Stimulated activated CD4-positive, alpha-beta T cell treated with anti-CD3 and anti-CD28 coated beads, Interleukin-4, amount 100 ng/mL, for 48 hours (primary cell): ENCODE measurements around the gene ZNF530.

Source experiments
- DNase-seq, 2 donors: peaks; one replicate each; pipeline ENCODE4 v3.0.0-alpha.2; 2020; ENCODE audit warnings: low read depth in 2 of 2

ZNF530 gene

DNA sequence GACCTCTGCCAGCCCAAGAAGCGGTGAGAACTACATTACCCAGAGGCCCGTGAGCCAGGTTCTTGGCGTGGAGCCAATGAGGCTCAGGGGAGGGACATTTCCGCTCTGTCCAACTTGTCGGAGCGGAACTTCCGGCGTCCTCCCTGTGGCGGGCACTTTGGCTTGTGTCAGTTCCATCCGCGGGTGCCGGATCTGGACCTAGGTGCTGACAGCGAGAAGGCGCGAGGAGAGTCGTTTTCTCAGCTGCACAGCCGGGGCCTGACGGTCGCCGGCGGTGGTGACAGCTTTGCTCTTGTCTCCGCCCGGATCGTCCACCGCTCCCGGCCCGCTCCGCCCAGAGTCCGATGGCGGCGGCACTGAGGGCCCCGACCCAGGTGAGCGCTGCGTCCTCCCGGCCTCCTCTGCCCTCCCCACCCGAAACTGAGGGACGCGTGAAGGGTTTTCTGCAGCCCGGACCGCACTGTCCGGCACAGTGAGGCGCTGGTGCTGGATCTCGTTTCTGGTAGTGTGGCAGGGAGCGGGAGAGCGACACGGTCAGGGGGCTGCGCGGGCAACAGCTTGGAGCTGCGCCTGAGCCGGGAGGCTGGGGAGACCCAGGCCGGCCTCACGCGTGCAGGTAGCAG lies at the start of gene ZNF530:
Gene ZNF530 (plus strand): TSS at position 125 of the 623 bp plus-strand sequence. CDS start 4,461 bp downstream, outside the sequence.
- DNase-seq = peak; percentile 85 to 88

GRCh38 chr19:57552432-57552831 lies 47.3 kb upstream of the ZNF530 start:
- no peak for DNase-seq

DNA sequence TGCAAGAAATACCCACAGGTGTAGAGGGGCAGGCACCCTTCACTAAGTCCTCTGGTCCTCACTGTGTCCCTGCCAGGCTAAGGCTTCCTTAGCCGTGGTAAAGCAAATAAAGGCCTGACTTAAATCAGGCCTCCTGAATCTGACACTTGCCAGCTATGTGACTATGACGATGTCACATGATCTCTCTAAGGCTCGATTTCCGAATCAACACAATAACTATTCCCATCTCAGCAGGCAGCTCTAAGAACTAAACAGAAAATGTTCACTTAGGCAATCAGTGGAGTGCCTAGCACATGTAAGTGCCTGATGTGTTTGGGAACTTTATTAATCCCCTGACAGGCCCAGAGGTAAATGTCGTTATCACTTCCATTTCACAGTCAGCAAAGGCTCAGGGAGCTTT lies 42.0 kb upstream of the ZNF530 start:
- DNase-seq = no peak

DNA sequence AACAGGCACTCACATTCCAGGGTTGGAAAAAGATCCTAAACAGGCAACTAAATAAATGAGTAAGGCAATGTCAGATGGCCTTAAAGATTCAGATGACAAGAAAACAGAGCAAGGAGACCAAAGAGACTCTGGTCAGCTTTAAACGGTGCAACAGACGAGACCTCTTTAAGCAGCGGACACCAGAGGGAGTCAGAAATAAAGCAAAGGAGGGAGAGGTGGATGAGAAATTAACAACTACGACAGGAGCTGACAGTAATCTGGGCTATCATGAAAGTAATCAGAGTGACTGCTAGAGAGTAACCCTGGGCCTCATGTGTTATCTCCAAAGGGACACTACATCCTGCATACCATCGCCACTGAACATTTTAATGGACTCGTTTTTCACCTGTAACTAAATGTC lies 41.2 kb upstream of the ZNF530 start:
- DNase-seq = no peak

DNA sequence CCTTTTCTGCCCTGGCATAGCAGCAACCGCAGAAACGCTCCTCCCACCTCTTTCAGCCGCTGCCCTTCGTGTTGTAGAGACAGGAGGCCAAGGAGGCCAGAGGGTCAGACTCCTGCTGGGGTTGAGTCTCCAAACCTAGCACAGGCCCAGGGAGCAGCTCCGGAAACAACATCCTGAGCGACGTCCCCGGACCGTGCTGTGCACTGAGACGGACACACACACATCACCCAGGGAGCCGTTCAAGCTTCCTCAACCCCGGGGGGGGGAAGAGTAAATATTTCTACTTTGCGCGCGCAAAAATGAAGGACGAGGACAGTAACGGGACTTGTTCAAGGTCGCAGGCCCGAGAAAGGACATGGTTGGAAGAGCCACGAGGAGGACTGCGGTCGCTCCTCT lies 40.7 kb upstream of the ZNF530 start:
- no peak for DNase-seq

DNA sequence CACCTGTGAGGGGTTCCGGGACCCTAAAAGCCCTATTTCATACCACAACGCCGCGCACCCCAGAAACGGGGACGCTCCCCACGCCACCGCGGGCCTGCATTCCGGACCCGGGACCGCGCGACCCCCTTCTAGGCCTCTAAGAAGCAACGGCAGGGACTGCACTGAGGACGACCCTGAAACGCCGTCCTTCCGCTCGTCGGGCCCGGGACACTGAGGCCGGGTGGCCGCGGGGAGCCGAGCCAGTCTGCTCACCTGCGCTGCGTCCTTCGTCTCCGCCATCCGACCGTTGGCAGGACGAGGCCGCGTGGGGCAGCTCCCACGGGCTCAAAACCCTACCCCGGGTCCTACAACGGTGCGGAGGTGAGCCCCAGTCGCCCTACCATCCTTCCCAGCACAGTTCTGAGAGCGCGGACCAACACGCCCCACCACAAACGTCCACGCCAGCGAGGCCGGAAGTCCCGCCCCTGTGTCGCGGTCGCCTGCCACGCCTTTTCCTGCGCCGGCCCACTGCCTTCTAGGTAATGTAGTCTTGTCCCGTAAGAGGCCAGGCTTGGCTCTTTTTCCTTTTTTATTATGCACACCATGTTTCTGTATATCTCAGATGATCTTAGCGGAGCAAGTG lies 40.2 kb upstream of the ZNF530 start, which contains the start of gene ZNF550:
Gene ZNF550 (minus strand): TSS at position 460 of the 622 bp plus-strand sequence. CDS start 181 bp downstream, at position 279.
- DNase-seq = peak; percentile 75 to 84

DNA sequence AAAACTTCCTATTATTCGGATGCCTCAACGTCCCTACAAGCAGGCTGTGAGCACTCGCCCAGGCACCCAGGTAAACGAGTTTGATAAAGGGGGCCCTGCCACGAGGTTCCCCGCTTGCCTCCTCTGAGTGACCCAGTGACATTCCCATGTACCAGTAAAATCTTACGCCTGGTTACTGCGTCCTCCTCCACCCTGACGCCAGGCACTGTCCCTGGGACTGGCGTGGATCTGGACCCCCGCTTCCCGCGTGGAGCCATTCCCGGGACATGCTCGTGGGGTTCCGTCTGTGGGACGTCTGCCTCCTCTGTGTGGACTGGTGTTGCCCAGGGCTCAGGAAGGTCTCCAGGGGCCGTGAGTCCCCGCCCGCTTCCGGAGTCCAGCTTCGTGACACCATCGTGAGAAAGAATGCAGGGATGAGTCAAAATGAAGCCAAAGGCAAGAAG lies 39.6 kb upstream of the ZNF530 start:
- no peak for DNase-seq

- no peak for DNase-seq
These were observed 36.1 kb upstream of the ZNF530 start for GRCh38 chr19:57563547-57563946.

GRCh38 chr19:57566396-57567265 lies 33.1 kb upstream of the ZNF530 start:
- no peak for DNase-seq

DNA sequence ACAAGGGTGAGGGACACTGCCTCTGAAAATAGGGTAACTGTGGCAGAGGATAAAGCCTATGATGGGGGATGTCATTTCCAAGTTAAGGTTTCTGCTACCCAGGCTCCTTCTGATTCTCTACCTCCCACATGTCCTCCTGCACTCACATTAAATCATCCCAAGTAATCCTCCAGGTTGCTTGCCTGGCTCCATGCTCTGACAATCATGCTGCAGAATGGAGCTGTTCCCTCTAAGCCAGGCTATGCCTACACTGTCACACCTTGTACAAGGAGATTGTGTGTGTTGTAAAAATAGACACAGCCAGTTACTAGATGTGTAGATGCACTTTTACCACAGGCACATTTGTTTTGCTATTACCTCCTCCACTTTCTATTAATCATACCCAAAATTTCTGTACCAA lies 29.0 kb upstream of the ZNF530 start:
- DNase-seq = no peak

DNA sequence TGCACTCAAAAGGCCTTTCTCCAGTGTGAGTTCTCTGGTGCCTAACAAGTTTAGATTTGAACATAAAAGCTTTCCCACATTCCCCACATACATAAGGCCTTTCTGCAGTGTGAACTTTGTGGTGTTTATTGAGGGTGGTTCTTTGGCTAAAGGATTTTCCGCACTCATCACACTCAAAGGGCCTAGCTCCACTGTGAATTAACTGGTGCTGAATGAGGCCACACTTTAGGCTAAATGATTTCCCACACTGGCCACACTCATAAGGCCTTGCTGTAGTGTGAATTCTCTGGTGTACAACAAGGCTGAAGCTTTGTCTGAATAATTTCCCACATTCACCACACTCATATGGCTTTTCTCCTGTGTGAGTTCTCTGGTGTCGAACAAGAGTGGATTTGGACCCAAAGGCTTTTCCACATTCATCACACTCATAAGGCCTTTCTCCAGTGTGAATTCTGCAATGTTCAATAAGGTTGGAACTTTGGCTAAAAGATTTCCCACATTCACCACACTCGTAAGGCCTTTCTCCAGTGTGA lies 27.2 kb upstream of the ZNF530 start:
- no peak for DNase-seq

DNA sequence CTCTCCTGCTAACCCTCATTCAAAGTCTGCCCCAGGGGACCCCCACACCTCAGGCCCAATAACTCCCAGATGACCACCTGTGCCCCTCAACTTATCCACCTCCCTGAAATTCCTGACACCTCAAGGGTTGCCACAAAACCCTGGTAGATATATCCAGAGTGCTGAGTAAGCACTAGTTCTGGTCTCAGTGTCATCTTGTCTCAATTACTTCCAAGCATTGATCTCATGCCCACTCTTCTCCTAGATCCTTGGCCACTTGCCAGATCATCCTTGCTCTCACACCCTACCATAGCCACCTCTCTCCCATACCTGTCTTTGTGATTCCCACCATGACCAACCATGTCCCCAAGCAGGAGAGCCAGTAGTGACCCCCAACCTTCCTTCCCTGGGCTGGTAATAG lies 23.0 kb upstream of the ZNF530 start:
- DNase-seq = no peak

DNA sequence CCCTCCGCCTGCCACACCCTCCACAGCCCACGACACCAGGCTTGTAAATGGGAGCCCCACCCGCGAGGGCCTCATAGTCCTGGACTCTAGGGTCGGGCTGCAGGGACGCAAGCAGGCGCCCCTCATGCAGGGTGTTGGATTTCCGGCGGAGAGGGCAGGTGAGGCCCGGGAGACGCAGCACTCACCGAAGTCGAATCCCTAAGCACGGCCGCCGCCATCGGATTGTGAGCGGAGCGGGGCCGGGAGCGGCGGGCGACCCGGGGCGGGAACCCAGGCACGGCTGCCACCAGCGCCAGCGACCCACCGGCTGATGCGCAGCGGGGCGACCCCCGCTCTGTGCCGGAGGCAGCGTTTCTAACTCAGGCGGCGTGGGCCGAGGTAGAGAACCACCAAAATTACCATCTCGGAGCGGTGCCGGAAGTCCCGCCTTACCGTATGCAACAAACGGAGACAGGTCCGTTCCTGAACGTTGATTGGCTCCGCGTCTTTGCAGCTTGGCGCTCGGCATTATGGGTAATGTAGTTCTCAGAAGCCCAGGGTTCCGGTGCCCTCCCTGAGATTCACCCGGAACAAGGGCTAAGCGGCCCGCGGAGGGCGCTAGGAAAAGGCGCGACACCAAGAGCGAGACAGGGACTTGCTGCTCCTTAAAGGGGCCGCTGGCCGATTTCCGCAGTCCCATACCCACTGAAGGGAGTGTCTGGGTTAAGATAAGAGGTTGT lies 21.0 kb upstream of the ZNF530 start, which contains the start of gene ZNF416:
Gene ZNF416 (minus strand): TSS at position 425 of the 719 bp plus-strand sequence. CDS start 207 bp downstream, at position 218.
- peak; percentile 85 to 93 for DNase-seq

DNA sequence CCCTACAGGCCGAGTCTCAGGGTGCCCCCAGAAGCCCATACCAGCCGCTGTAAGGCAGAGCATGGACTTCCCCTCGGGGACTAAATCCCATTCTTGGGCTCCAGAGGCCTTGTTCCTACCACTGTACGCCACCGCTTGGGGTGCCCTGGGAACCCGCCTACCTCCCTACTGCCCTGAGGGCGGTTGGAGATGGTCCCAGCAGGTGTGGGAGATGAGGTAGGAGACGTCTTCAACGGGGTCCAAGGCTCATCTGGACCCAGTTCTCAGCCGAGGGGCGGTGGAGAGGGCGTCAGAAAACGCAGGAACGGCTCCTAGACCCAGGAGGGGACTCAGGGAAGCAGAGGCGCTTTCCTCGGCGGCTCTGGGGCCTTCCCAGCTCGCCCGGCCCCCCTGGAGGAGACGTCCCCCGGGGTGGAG lies 16.6 kb upstream of the ZNF530 start:
- no peak for DNase-seq

DNA sequence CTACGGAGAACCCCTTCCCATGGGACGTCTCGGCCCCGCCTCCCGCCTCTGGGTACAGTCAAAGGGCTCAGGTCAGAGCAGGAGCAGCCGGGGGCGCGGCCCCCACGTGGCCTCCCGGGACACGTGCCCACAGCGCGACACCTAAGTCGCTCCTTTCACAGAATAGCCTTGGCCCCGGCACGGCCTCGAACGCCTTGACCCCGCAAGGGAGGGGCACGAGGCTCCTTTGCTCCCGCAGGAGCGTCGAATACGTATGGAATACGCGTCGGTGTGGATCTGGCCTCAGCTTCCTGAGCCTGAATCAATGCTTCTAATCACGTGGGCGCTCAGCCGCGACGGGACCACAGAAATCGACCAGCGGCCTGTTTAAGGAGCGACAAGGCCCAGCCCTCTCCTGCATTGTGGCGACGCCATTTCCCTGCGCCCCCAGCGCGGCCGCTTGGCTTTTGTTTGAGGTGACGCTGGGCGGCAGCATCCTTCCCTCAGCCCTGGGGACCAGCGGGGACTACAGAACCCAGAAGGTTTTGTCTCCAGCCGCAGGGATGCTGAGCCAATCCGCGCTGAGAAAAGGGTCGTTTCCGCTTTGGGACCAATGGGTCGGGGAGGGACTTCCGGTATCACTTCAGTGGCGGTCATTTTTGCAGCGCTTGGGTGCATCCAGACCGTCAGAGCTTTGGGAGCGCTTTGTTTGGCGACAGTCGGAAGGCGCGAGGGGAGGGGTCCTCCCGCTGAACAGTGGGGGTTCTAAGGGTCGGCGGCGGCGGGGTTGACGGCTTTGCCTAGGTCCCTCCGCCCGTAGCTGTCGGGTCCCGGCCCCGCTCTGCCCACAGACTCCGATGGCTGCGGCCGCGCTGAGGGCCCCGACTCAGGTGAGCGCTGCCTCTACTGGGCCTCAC lies 15.9 kb upstream of the ZNF530 start, which contains the start of gene ZIK1:
Gene ZIK1 (plus strand): TSS at position 625 of the 896 bp plus-strand sequence. CDS start 212 bp downstream, at position 837.
- peak; percentile 61 to 79 for DNase-seq

- no peak for DNase-seq
These were observed 12.2 kb upstream of the ZNF530 start for GRCh38 chr19:57587529-57587928.

- no peak for DNase-seq
These were observed 316 bp upstream of the ZNF530 start for GRCh38 chr19:57599377-57599760.

GRCh38 chr19:57606931-57607330 lies 7.2 kb downstream of the ZNF530 start:
- DNase-seq = no peak

DNA sequence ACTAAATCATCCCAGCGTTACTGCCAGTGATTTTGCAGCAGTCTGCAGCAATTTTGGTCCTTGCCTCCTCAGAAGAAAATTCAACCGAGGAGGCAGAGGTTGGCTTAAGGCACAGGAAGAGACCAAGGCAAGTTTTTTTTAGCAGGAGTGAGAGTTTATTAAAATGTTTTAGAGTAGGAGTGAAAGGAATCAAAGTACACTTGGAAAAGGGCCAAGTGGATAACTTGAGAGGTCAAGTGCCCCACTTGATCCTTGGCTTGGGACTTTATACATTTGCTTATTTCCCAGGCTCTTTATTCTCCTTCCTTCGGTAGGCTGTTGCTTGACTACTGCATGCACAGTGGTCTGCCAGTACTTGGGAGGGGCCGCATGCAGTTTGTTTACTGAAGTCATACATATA lies 11.4 kb downstream of the ZNF530 start:
- DNase-seq = no peak
